Stimulated activated CD8-positive, alpha-beta memory T cell treated with anti-CD3 and anti-CD28 coated beads, Interleukin-4, amount 100 ng/mL, for 4 hours (primary cell): Measurements from ENCODE around the gene TRPM3.

Experiments used
- DNase-seq, 2 donors: peaks; one replicate each; pipeline ENCODE4 v3.0.0-alpha.2; 2020; ENCODE audit warnings: low read depth in 2 of 2, low spot score in 1 of 2

Gene TRPM3

DNA sequence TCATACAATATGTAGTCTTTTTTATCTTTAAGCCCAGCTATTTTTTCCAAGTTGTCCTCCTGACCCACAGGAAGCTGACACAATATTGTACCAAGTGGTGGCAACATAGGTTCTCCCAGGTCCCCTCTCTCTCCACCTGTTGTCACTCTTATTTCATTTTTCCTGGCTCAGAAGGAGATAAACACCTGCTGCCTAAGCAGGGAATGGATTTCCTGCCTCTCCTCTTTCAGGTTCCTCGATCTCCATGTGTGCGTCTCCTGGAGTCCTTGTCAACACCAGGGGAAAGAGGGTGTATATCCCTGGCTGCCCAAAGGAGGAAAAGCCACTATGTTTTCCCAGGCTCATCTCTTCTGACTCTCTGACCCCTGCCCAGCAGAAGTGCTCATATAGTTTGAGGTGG, 625.2 kb downstream of the TRPM3 start:
- DNase-seq, result no peak

DNA sequence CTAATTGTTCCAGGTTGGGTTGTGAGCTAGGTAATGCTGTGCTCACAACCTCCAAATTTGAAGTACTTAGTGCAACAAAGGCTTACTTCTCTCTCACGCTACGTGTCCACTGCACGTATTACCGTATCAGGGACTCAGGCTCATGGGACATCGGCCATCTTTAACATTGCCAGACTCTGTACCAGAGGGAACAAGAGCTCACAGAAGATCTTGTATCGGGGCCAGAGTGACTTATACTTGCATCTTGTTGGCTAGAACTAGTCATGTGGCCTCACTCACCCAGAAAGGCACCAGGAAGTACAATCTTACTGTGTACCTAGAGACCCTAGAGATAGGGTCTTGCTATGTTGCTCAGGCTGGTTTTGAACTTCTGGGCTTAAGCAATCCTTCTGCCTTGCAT, 625.9 kb downstream of the TRPM3 start:
- no peak for DNase-seq

GRCh38 chr9:70494221-70494620, 627.2 kb downstream of the TRPM3 start:
- no peak for DNase-seq

DNA sequence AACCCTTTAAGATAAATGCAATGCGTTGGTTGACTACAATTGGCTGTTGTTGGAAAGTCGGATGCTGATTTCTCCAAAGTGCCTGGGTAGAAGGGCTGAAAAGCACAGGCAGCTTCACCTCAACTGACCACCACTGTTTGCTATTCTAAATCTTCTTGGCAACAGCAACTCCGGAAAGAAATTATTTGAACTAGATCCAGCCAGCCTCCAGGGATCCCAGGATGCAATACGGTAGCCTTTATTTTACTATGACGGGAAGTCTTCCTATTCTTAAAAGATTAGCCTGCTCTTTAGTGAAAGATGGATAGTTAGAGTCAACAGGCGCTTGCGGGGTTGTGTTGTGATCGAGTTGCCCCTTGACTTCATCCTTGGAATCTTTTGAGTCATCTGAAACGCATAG, 628.4 kb downstream of the TRPM3 start:
- DNase-seq, result no peak

DNA sequence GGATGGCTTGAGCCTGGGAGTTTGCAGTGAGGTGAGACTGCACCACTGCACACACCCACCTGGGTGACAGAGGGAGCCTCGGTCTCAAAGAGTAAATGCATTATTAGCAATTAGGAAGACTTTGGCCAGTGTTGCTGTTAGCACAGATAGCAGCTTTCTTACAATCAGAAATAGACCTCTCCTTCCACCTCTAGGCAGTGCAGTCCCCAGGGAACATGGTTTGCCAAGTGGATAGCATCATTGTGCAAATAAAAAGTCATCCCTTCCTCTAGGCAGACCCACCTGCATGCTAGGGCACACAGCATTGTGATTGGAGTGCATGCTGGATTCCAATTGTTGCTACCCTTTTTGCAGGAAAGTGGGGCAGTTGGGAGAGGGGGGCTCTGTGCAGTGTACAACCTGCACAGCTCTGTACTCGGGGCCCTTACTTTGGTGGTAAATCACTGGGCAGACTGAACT, 629.1 kb downstream of the TRPM3 start:
- no peak for DNase-seq

DNA sequence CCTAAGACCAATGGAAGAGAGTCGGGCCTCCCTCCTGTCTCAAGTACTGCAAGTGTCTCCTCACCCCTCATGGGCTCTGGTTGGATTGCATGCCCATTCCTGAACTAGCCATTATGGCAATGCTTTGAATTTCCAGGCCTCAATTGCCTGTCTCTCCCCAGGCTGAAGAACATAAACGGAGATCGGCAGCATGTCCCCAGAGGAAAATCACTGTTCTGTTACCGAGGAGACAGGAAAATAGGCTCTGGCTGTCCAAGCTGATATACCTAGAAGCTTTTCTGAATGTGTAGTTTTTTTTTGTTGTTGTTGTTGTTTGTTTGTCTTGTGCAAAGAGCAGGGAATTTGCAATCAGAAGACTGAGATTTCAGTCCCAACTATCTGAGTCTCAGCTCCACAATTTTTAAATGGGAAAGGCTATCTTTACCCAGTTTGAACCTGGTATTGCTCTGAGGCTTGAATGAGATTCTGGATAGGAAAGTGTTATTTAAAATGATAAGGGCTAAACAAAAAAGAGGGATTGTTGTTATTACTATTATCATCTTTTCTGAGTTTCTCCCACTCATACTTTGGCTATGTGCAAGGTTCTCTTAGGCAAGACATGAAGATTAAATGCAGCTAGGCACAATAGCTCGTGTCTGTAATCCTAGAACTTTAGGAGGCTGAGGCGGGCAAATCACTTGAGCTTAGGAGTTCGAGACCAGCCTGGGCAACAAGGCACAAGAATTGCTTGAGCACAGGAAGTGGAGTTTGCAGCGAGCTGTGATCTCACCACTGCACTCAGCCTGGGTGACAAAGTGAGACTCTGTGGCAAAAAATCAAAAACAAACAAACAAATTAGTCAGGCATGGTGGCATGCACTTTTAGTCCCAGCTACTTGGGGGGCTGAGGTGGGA, 629.7 kb downstream of the TRPM3 start:
- DNase-seq, result no peak

DNA sequence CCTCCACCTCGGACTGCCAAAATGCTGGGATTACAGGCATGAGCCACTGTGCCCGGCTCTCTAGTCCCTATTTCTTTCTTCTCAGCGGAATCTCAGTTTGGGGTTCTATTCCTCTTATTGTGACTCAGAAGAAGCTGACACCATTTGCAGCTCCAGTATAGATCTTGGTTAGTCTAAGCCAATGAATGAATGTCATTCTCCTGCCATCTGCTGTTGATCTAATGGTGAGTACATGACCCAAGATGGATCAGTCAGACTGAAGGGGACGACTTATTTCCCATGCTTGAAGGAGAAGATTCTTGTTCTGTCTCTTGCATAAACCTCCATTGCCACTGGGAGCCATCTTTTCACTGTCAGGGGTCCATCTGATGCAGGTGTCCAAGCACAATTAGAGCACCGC, 630.9 kb downstream of the TRPM3 start:
- DNase-seq, result no peak

DNA sequence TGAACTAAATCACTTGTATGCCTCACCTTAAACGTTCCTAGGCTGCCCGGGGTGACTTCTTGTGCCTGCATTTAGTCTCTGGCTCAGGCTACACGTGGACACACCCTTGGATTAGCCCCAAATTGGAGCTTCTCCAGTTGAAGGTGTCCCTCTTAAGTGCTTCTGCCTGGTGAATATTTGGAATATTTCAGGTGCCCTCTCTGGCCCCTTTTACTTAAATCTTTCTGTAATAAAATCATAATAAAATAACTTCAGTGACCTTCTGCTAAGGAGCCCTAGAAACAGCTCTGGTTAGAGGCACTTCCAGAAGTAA, 632.7 kb downstream of the TRPM3 start:
- no peak for DNase-seq

DNA sequence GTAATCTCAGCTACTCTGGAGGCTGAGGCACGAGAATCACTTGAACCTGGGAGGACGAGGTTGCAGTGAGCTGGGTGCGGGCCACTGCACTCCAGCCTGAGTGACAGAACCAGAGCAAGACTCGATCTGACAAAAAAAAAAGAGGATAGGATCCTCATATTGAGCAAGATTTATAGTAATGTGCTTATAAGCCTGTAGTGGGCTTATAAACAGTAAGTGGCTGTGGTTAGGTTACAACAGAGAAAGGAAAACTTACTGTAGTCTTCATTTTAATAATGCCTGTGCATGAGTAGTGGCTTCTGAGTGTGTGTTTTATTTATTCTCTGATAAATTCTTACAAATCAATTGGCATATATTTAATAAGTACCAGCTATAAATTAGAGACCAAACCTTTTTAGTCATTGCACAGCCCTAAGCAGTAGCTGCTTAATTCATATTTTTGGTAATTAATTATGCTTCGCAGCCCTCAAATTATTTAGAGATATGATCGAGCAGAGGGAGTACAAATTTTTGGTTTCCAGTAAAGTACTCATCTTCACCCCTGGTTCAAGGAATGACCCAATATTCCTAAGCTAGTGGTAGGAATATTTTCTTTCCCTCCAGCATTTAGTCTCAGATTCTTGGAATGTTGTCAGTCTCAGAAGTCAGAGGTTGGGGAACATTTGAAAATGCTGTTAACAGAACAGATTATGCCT, 633.2 kb downstream of the TRPM3 start:
- DNase-seq, result no peak

- DNase-seq, result no peak
Observed at GRCh38 chr9:70486127-70486526, 635.3 kb downstream of the TRPM3 start.

DNA sequence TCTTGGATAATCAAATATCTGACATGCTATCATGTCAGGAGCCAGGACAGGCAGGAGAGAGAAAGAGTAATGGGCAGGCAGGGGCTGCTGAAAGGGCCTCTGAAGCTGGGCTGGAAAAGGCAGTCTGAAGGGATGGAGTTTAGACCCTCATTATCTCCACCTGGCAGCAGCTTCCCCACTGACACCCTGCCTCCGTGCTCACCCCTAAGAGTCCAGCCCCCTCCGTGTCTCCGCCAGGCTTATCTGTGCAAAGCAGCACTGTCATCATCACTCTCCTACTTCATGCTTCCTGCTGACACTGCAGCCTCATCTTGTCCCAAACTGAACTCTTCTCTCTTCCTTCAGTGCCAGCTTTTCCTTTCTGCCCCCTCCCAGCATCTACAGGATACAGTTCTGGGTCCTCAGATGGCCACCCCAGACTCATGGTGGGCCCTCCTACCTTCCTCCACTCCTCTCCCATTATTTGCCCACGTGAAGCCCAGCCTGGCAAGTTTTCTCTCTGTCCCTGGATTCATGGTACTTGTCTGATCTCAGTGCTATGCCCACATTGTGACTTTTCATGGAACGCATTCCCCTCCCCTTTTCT, 636.1 kb downstream of the TRPM3 start:
- DNase-seq, result no peak

DNA sequence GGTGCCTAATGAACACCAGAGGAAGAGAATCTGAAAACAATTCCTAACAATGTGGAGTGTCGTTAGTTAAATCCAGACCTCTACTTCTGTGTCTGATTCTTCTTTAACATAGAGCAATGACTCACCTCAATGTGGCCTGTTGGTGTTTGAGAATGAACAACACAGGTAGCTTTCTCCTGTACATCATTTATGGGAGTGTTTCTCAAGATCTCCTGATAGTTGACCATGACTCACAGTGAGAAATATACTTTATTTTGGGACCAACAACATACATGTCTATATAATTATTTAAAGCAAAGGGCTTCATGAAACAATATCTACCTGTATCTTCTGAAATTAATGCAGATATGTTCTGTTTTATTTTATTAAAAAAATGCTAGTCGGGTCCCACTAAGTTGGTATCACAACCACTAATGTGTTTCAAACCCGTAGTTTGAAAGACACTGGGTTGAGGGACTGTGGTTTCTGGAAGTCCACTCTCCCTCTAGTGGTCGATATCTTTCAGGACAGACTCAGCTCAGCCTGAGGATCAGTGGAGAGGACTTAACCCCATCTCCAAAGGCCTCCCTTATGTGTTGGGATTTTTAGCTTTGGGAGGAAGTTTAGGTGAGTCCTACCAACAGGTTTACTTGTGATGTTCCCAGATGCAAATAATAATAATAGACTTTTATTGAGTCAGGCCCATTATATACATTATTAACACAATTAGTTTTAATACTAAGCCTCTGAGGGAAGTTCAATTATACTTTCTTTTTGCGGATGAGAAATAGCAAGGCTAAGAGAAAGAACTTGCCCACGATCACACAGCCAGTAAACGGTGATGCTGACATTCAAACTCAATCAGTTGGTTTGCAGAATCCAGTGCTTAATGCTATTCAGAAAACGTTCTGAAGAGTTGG, 636.9 kb downstream of the TRPM3 start:
- DNase-seq, result no peak

DNA sequence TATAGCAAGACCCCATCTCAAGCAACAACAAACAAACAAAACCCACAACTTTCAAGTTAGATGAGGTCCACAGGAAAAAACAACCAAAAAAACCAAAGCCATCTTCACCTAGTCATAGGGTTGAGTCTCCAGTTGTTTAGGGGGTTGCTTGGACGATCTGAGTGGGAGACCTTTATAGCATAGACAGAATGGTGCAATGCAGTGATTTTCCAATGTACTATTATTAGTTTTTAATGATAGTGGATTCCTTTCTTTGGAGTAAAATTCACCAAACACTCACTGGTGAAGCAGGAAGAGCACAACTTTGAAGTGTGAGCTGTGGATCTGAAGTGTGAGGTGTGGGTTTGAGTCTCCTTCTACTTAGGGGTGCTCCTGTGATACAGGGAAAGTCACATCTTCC, 640.0 kb downstream of the TRPM3 start:
- DNase-seq, result no peak

- DNase-seq, result no peak
Observed at GRCh38 chr9:70480405-70480980, 640.9 kb downstream of the TRPM3 start.

GRCh38 chr9:70479880-70480291, 641.5 kb downstream of the TRPM3 start:
- DNase-seq, result no peak
